ENCODE data around the gene ZNF341. TPM values are rescaled to one million over a fixed set of nuclear protein-coding genes. Genes with fewer than 3 reads are reported as not detected.

The ZNF341 gene
- total and polyA plus RNA-seq, 2 experiments from 2014 or later, result 4.3 to 6.1 TPM

- TF ChIP-seq ZNF462 (CRISPR knock-in tag; IDR thresholded peaks at IDR 0.05), result no peak
- no peak for TF ChIP-seq ZNF114 (CRISPR knock-in tag; IDR thresholded peaks at IDR 0.05)
- TF ChIP-seq STAT1 (IDR thresholded peaks at IDR 0.05; ENCODE audit: unreplicated experiment), result no peak
- no peak for TF ChIP-seq ETS1 (IDR thresholded peaks at IDR 0.05)
- no peak for TF ChIP-seq ZNF331 (CRISPR knock-in tag; IDR thresholded peaks at IDR 0.05; ENCODE audit: low read depth)
- no peak for TF ChIP-seq EZH2 (IDR thresholded peaks at IDR 0.05; ENCODE audit: low read depth, unreplicated experiment)
- no peak for TF ChIP-seq REST (IDR thresholded peaks at IDR 0.05; ENCODE audit: unreplicated experiment)
- no peak for TF ChIP-seq CREB1 (CRISPR knock-in tag; IDR thresholded peaks at IDR 0.05; ENCODE audit: low read depth)
- TF ChIP-seq CTCF (conservative IDR thresholded peaks at IDR 0.05; ENCODE audit: low read depth in 2 of 2), result no peak
These were observed 72.1 kb downstream of the ZNF341 start (continued) for GRCh38 chr20:33803921-33804337.

Measured in GM23338 (cell line).